Activated CD4-positive, alpha-beta T cell treated with anti-CD3 and anti-CD28 coated beads for 1 hour (primary cell): ENCODE results near the gene AQP2.
A peak's percentile ranks its signal among the peaks of the same experiment; 100 is the strongest.

ENCODE experiments used
- DNase-seq: peaks from one replicate; pipeline ENCODE4 v3.0.0-alpha.2; 2020

Gene AQP2

DNA sequence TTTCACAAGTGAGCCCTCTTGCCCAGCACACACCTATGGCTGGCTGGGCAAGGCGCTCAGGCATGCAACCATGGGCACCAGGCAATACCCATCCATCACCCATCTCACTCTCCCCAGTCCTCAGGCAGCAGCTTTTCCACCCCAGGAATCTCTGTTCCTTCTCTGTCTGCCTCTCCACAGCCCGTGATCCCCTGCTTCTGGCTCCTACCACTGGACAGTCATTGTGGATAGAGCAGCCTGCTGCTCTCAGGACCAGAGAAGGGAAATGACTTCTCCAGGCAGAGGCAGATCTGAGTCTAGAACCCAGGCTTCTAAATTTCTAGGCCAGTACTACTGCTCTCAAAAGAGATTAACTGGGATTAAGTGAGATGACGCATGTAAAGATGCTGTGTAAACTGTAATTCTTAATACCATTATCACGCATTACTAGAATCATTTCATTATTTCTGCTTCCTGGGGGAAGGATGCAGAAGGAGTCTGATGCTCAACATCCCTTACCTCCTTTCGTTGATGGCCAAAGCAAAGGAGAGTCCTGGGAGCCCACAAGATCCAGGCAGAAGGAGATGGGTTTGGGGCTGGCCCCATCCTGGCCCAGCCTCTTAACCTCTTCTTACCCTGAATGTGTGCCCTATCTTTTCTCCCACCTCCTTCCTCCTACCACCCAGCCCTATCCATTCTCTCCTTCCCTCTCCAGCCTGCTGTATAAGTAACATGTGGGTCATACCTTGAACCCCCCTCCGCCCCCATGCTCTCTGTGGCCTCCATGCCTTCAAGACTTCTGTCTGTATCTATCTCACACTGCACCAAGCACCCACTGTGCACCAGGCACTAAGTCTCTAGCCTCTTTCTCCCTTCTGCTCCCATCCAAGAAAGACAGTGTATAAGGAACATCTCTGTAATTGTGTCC, 6.4 kb downstream of the AQP2 start:
- no peak for DNase-seq

DNA sequence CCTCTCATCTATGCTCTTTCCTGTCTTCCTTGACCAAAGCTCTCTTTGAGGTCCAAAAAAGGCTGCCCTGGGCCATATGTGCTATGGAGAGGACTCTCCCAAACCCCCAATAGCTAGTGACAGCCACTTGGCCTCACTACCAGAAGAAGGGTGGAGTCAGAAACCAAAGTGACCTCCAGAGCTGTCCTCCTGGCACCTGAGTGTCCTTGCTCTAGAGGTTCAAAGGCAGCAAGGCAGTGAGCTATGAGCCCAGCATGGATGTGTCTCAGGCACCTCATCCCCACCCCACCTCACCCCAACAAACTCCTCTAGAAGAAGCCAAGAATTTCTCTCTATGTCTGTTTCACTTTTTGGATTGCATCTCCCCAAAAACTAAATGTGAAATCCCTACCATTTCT, 7.0 kb downstream of the AQP2 start:
- DNase-seq, result no peak

DNA sequence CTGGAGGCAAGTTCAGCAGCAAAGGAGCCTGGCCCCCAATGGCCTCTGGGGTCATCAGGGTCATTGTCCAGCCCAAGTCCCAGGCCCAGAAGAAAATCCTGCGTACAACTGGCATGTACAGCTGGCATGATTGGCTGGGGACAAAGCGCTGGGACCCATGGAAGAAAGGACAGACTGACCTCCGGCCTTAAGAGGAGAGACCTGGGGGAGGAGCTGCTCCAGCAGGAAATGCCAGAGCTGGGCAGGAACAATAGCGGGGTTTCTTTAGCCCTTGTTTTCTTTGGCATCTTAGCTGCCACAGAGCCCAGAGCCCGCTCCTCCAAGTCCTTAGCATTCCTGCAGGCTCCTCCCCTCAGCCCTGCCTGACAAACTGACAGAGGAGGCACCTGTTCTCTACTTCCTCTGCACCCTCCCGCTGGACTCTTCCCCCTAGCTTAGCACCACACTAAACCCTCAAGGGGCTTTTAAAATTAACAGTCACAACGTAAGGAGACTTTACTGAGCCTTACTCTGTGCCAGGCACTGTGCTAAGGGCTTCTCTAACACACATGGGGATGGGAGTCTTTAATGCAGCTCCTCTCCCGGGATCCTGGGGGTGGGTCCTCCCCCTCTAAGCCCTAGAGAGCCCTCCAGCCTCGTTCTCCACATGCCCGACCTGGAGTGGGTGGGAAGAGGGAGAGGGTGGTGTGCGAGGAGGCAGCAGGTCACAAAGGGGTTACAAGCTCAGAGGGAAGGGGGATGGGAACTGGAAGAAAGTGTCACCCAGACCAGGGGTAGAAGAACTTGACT, 9.3 kb downstream of the AQP2 start:
- no peak for DNase-seq

DNA sequence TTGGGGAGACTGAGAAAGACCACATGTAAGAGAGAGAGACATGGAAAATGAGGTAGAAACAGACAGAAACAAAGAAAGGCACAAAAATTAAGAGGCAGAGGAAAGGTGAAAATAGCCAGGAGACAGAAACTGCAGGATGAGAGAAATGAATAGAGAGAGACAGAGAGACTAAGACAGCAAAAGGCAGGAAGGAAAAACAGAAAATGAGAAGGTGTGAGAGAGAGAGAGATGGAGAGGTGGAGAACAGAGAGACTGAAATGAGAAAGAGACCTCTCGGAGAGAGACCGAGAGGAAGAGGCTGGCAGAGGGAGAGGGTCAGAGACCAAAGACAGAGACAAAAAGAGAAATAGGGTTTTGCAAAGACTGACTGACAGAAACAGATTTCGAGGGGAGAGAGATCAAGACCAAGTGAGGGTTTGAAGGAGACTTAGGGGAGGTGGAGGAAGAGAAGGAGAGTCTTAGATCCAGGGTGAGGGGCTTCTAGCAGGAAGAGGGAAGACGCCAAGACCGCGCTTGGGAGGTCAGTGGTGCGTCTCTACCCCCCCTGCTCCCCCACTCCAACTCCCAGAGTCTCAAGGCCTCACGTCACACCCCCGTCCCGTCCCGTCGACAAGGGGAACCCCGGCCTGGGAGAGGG, 10.1 kb downstream of the AQP2 start:
- DNase-seq, result no peak

DNA sequence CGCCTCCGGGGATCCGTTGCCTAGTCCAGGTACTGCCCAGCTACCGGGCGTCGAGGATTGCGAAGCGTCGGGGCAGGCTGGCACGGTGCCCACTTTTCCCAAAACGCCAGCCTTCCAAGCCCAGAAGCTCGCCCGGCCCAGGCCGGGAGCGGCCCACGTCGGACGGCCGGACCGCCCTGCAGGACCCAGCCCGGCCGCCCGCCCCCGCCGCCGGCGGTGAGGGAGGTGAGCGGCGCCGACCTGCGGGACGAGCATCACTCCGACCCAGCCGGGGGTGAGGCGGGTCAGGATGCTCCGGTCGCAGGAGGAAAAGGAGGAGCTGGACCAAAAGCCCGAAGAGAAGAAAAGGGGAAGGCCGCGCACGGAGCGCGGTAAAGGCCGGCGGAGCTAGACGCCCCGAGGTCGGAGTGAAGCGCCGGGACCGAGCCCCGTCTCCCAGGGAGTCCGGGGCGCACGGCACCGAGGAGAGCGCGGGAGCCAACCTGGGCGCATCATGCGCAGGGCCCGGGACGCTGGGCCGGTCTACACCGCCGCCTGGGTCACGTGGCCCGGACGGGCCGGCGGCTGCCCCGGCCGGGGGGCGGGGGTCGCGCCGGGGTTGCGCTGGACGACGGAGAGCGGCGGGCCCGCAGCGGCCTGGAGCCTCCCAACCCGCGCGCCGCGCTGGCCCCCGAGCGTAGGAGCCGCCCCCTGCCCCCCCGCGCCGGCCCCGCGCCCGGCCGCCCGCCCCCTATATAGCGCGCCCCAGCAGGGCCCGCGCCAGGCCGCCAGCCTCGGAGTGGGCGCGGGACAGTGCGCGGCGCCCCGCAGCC, 10.8 kb downstream of the AQP2 start, which contains the start of gene AQP5:
AQP5 (plus strand) TSS at position 762 of the 812 bp plus-strand sequence. CDS start 146 bp downstream, outside the sequence.
- no peak for DNase-seq

DNA sequence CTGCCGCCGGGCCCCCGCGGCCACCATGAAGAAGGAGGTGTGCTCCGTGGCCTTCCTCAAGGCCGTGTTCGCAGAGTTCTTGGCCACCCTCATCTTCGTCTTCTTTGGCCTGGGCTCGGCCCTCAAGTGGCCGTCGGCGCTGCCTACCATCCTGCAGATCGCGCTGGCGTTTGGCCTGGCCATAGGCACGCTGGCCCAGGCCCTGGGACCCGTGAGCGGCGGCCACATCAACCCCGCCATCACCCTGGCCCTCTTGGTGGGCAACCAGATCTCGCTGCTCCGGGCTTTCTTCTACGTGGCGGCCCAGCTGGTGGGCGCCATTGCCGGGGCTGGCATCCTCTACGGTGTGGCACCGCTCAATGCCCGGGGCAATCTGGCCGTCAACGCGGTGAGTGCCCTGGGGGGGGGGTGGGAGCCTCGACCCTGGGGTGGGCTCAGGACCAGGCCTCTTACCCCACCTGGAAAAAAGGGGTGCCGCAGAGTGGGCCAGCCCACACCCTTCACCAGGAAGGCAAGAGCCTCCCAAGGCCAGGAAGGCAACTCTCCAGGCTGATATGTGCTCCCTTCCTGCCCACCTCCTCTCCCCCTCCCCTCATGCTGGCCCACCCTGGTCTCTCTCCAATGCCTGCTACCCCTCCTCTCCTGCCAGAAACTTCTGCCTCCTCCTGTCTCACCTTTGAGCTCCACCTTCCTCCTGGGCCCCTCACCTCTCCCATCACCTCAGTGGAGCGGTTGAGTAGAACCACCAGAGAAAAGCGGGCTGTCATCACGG, 11.6 kb downstream of the AQP2 start:
- DNase-seq, result no peak

DNA sequence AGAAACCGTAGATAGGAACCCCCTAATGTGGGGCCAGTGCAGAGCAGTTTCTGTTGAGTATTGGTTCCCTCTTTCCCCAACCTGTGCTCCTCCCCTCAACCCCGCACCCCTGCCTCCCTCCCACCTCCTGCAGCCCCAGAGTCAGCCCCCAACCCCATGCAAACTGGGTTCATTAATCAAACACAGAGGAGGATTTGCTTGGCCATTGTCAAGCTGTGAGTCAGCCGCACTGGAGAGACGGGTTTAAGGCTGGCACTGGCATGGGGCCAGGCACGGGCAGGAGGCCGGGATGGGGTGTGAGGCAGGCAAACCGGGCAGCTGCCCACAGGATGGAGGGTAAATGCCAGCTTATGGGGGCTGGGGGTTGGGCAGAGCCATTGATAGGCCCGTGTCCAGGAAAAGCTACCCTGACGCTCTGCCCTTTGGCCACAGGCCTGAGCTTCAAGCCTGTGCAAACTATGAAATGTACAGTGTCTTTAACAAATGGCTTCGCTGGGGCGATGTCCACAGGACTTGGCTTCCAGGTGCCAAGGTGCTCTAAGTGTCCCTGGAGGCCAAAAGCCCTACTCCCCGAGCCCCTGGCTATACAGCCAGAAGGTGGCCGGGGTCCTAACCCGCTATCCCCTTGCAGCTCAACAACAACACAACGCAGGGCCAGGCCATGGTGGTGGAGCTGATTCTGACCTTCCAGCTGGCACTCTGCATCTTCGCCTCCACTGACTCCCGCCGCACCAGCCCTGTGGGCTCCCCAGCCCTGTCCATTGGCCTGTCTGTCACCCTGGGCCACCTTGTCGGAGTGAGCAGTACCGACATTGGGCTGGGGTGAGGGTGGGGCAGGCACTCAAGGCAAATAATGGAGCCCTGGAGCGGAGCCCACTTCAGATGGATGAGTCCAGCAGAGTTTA, 12.6 kb downstream of the AQP2 start:
- no peak for DNase-seq

DNA sequence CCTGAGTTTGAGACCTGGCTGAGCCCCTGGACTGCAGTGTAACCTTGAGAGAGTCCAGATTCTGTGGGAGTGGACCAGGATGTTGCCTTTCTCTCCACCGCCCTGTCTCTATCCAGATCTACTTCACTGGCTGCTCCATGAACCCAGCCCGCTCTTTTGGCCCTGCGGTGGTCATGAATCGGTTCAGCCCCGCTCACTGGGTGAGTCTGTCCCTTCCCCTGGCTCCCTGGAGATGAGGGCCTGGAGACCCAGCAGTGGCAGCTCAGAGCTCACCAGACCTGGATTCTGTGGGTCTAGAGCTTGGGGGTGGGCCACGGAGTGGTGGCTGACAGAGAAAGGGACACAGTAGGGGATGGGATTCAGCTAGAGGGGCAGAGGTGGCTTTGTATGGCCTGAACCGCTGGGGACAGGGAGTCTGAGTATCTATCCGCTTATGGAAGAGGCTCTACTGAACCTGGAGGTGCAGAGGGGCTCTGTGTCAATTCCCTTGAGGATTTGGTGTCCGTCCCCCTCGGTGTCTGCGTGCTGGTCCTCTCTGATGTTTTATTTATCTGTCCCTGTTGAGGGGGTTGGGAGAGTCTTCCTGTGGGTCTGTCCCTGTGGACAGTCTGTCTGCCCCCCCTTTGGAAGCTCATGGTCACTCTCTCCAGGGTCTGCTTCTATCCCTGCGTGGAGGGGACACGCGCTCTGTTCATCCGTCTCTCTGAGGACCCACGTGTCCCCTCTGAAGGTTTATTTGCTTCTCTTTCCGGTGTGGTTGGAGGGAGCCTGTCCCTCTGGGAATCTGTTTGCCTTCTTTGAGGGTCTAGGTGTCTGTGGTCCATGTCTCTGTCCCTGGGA, 13.7 kb downstream of the AQP2 start:
- DNase-seq, result no peak

DNA sequence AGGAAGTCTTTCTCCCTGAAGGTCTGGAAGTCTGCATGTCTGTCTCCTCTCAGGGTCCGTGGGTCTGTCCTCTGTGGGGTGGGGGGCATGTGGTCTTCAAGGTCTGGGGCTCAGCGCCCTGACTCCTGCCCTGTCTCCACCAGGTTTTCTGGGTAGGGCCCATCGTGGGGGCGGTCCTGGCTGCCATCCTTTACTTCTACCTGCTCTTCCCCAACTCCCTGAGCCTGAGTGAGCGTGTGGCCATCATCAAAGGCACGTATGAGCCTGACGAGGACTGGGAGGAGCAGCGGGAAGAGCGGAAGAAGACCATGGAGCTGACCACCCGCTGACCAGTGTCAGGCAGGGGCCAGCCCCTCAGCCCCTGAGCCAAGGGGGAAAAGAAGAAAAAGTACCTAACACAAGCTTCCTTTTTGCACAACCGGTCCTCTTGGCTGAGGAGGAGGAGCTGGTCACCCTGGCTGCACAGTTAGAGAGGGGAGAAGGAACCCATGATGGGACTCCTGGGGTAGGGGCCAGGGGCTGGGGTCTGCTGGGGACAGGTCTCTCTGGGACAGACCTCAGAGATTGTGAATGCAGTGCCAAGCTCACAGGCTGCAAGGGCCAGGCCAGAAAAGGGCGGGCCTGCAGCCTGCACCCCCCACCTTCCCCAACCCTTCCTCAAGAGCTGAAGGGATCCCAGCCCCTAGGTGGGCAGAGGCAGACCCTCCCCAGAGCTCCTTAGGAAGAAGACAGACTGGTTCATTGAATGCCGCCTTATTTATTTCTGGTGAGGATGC, 14.5 kb downstream of the AQP2 start:
- no peak for DNase-seq

DNA sequence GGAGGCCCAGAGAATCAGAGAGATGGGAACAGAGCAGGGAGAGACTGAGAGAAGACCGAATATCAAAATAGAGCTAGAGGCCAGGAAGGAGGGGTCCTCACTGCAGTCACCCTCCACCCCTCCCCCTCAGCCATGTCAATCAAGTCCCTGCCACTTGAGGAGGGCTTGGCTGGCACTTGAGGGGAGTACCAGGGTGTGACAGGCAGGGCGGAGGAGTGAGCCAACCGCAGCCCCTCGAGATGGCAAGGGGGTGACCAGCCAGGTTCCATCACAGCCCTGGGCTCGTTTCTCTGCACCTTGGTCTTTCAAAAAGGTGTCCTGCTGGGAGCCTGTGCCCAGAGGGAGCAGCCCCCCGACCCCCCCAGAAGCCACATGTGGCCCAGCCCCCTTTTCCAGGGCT, 15.3 kb downstream of the AQP2 start:
- no peak for DNase-seq

DNA sequence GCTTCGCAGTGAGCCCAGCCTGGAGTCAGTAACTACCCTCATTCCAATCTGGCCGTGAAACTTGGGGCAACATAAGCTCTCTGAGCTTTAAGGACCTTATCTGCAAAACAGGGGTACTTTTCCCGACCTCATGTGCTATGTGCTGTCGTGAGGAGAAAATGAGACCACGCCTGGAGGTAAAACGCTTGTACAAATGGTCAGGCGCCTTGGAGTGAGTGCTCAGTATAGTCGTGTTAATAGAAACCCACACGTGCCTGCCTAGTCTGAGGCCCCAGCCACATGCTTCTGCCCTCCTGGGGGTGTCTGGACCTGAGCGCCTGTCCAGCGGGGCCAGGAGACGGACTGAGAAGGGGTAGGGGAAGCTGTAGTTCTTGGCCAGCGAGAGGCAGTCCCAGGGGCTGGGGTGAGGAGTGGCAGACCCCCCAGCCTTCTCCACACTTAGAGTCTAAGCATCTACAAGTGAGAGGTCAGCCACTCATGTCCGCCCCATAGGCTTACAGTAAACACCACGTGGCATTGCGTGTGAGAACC, 16.0 kb downstream of the AQP2 start:
- no peak for DNase-seq

DNA sequence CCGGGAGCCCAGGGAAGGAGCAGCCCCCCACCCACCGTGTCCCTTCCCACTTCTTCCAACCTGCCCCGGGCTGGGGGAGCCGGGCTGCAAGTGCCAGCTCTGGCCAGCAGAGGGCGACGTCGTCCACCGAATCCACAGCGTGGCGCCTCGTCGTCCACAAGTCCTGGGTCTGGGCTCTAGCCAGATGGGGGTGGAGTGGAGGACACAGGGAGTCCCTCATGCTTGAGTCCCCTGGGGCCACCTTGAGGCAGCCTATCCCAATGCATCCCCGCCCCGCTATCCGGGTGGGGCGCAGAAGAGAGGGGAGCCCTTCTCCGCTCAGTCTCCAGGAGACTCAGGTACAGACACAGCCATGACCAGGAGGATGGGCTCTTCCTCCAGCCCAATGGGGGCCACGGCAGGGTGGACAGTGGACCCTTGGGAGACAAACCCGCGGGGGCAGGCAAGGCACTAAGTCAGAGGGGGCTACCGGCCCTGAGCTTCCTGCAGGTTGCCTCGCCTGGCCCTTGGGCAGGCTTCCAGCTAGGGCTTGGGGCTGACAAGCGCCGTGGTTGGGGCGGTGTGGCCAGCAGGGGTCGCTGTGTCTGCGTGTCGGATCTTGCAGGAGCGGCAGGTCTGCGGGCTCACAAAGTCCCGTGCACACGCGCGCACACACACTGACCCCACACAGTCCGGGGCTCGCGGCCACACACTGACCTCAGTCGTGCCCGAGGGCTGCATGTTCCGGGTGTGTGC, 16.7 kb downstream of the AQP2 start:
- DNase-seq, result peak; percentile 85

DNA sequence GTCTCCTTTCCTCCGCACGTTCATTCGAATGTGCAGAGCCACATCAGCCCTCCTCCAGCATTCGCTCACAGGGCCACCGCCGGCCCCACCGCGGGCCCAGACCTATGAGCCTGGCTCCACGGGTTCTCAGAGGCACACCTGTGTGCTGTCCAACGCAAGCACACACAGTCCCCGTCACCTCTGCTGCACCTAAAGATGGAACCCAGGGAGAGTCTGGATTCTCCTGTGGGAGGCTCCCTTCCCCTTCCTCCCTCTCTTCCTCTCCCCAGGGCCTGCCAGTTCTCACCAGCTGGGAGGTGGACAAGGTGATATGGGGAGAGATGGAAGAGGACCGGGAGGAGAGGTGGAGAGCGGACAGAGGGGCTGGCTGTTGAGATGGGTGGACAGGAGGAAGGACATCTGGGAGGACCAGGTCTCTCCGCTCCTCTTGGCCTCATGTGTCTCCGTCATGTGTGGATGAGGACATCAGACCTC, 17.3 kb downstream of the AQP2 start:
- no peak for DNase-seq

DNA sequence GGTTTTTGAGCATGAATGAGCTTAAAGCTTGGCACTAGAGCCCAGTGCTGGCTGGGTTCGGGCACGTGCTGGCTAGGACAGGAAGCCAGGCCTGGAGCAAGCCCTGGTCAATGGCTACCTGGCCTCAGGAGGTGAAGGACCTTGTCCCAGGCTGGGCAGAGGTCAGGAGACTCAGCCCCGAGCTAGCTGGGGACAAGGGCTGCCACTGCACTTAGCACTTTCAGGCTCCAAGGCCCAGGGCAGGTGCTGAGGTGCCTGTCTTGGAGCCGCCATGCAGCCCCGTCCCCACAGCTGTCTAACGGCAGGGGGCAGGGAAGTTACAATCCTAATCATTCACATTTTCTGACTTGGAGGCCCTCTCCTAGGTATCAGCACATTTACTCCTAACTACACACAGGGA, 17.9 kb downstream of the AQP2 start:
- DNase-seq, result no peak

DNA sequence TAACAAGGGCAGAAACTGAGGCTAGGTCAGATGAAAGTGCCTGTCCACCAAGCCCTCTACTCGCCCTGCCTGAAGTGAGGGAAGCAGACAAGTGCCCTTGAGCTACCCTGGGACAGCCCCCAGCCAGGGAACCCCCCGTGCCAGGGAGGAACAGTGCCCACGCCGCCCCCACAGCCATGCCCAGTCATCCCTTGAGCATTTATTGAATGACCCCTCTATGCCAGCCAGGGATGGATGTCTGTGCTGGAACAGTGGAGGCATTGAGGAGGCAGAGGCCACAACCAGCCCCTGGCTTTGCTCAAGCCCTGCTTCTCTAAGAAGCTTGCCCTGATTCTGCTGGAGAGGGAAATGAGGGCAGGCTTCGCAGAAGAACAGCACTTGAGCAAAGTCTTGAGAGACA, 18.5 kb downstream of the AQP2 start:
- DNase-seq, result no peak

DNA sequence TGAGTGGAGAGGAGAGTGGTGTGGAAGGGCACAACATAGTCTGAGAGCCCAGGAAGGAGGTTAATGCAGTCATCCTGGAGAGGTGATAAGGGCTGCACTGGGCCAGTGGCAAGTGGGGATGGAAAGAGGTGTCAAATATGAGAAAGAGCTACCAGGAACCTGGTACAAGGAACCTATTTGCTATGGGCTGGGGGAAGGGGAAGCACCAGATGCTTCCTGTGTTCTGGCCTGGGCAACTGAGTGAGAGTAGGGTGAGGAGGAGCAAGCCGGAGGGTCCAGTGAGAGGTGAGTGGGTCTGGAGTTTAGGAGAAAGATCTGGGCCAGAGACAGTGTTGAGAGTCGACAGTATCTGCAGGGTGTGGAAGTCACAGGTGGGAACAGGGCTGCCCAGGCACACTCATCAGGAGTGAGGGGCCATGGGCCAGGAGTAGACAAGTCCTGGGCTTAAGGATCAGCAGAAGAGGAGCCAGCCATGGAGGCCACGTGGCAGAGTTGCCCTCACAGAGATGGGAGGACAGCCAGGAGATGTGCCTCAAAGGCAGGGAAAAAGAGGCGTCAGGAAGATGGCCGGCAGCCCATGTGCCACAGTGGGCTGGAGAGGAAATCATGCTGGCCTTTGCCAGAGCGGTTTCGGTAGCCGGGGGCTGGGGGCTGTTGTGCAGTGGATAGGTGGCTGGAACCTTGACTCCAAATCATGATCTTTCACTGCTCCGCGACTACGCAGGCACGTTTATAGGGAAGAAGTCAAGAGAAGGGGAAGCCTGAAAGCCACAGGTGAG, 19.3 kb downstream of the AQP2 start:
- no peak for DNase-seq

DNA sequence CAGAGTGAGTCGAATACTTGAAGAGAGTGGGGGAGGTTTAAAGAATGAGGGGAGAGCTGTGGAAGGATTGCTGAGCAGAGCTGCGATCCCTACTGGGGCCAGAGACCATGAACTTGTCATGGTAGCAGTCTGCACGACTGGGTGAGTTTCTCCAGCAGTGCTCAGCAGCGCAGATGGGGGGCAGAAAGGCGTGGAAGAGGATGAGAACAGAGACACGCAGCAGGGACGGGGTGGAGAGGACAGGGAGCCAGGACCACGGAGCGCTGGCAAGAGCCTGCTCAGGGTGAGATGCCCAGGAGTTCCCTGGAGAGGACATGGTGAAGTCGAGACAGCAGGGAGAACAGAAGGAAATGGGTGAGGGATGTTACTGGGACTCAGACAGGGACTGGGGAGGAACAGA, 20.1 kb downstream of the AQP2 start:
- no peak for DNase-seq
